SK-N-SH (cell line): ENCODE results near the gene G3BP1. TPM values are rescaled to one million over a fixed set of nuclear protein-coding genes. Genes with fewer than 3 reads are reported as not detected.

Source experiments
- CTCF ChIA-PET: fragments of 300-600, 350-600 bp; formaldehyde crosslinking; extraction: SDS; loops from one replicate; lab custom pipeline; 2021; lab: Yijun Ruan, JAX
- POLR2A ChIA-PET: fragments of 350-600 bp; sonication (Branson Sonifier 250); formaldehyde crosslinking; extraction: SDS; loops from one replicate; lab custom pipeline; 2020; ENCODE audit warnings: antibody characterized with exemption, inconsistent platforms; lab: Yijun Ruan, JAX
- DNase-seq: peaks from one replicate; pipeline ENCODE4 v3.0.0; 2012
- H2AFZ ChIP-seq: fragments of 200-600 bp; sonication (generic); 2 replicates; pipeline ENCODE4 v1.8.1; 2016; ENCODE audit warnings: antibody characterized with exemption, mild to moderate bottlenecking, low read depth
- H3F3A ChIP-seq: fragments of 200-600 bp; sonication (generic); replicated peaks from 2 replicates; pipeline ENCODE3; 2016; ENCODE audit warnings: antibody characterized with exemption, mild to moderate bottlenecking; ENCODE audit not compliant: insufficient read depth
- H3K27ac ChIP-seq, 2 experiments: fragments of 200-500 bp in 1 of 2; fragments of 200-600 bp in 1 of 2; sonication (Bioruptor generic) in 1 of 2; sonication (generic), shearing (Covaris generic) in 1 of 2; 2 replicates each; pipeline versions ENCODE4 v1.5.1 to v1.6.1; 2014 to 2016; ENCODE audit warnings: low read depth in 2 of 2, inconsistent platforms in 1 of 2, low read length in 1 of 2, mild to moderate bottlenecking in 1 of 2, mixed read lengths in 1 of 2
- H3K27me3 ChIP-seq: fragments of 200-600 bp; sonication (generic), shearing (Covaris generic); 2 replicates; pipeline ENCODE4 v1.6.1; 2016; ENCODE audit warnings: mixed run types; ENCODE audit not compliant: insufficient read depth
- H3K36me3 ChIP-seq, 2 experiments: fragments of 200-500 bp in 1 of 2; fragments of 200-600 bp in 1 of 2; sonication (Bioruptor generic) in 1 of 2; sonication (generic) in 1 of 2; replicated peaks in 1 of 2; 2 replicates each; pipeline versions ENCODE3 to v1.5.1; 2014 to 2016; ENCODE audit warnings: low read length in 1 of 2, mild to moderate bottlenecking in 1 of 2; ENCODE audit not compliant: insufficient read depth in 2 of 2, control insufficient read depth in 1 of 2
- H3K4me1 ChIP-seq, 2 experiments: fragments of 200-500 bp in 1 of 2; fragments of 200-600 bp in 1 of 2; sonication (Bioruptor generic) in 1 of 2; sonication (generic), shearing (Covaris generic) in 1 of 2; 2 replicates each; pipeline versions ENCODE4 v1.5.1 to v1.6.1; 2014 to 2016; ENCODE audit warnings: low read depth in 1 of 2, low read length in 1 of 2, mixed run types in 1 of 2; ENCODE audit not compliant: insufficient read depth in 2 of 2, control insufficient read depth in 1 of 2
- H3K4me2 ChIP-seq: fragments of 200-600 bp; sonication (generic), shearing (Covaris generic); 2 replicates; pipeline ENCODE4 v1.6.1; 2017; ENCODE audit warnings: mixed run types
- H3K4me3 ChIP-seq, 2 experiments: fragments of 200-500 bp in 1 of 2; fragments of 200-600 bp in 1 of 2; sonication (Bioruptor generic) in 1 of 2; sonication (generic), shearing (Covaris generic) in 1 of 2; 2 replicates each; pipeline versions ENCODE4 v1.5.1 to v1.8.1; 2014 to 2016; ENCODE audit warnings: low read depth in 2 of 2, inconsistent platforms in 1 of 2, low read length in 1 of 2, mild to moderate bottlenecking in 1 of 2, mixed read lengths in 1 of 2, moderate library complexity in 1 of 2
- H3K79me2 ChIP-seq: fragments of 200-600 bp; sonication (generic); 2 replicates; pipeline ENCODE4 v1.8.1; 2017; ENCODE audit warnings: mild to moderate bottlenecking; ENCODE audit not compliant: insufficient read depth
- H3K9ac ChIP-seq: fragments of 200-600 bp; sonication (generic); 2 replicates; pipeline ENCODE4 v1.6.1; 2017; ENCODE audit warnings: mixed run types
- H3K9me2 ChIP-seq: fragments of 200-600 bp; sonication (generic); 2 replicates; pipeline ENCODE4 v1.6.1; 2017; ENCODE audit warnings: mixed run types
- H3K9me3 ChIP-seq: fragments of 200-600 bp; sonication (generic); 2 replicates; pipeline ENCODE4 v1.6.1; 2017; ENCODE audit warnings: mixed run types, mild to moderate bottlenecking, moderate library complexity
- H4K20me1 ChIP-seq: fragments of 200-600 bp; sonication (generic); 2 replicates; pipeline ENCODE4 v1.6.1; 2017; ENCODE audit warnings: mild to moderate bottlenecking, mixed run types; ENCODE audit not compliant: insufficient read depth
- CTCF ChIP-seq: fragments of 200-600 bp; sonication (generic); IDR thresholded peaks from 2 replicates; pipeline ENCODE4 v1.6.1; 2017; ENCODE audit warnings: antibody characterized with exemption, mild to moderate bottlenecking, moderate library complexity
- ELF1 ChIP-seq: IDR thresholded peaks from 2 replicates; pipeline ENCODE4 v1.4.0; 2012
- EP300 ChIP-seq, 2 experiments: IDR thresholded peaks; 2 replicates each; pipeline versions ENCODE4 v1.4.0 to v1.6.1; 2012; ENCODE audit warnings: borderline replicate concordance in 1 of 2, low read depth in 1 of 2, low read length in 1 of 2
- GABPA ChIP-seq: IDR thresholded peaks from 2 replicates; pipeline ENCODE4 v1.4.0; 2012; ENCODE audit warnings: low read depth, mild to moderate bottlenecking
- MAX ChIP-seq: IDR thresholded peaks from 2 replicates; pipeline ENCODE4 v1.4.0; 2012; ENCODE audit warnings: low read depth
- MEF2A ChIP-seq: IDR thresholded peaks from 2 replicates; pipeline ENCODE4 v1.4.0; 2012; ENCODE audit warnings: low read depth, borderline replicate concordance
- PBX3 ChIP-seq: IDR thresholded peaks from 2 replicates; pipeline ENCODE4; 2012
- RAD21 ChIP-seq: IDR thresholded peaks from 2 replicates; pipeline ENCODE4 v1.6.1; 2012; ENCODE audit warnings: mild to moderate bottlenecking, low read length
- REST ChIP-seq: IDR thresholded peaks from 2 replicates; pipeline ENCODE4 v1.6.1; 2012; ENCODE audit warnings: mild to moderate bottlenecking, low read depth, low read length, moderate library complexity
- SMC3 ChIP-seq: IDR thresholded peaks from 2 replicates; pipeline ENCODE4 v1.6.1; 2012; ENCODE audit warnings: low read depth, low read length, improper control_type of control experiment
- TAF1 ChIP-seq: IDR thresholded peaks from 2 replicates; pipeline ENCODE4 v1.6.1; 2012; ENCODE audit warnings: low read depth, mild to moderate bottlenecking, low read length, moderate library complexity, borderline replicate concordance
- TEAD4 ChIP-seq: IDR thresholded peaks from 2 replicates; pipeline ENCODE4 v1.4.0; 2012; ENCODE audit warnings: mild to moderate bottlenecking, borderline replicate concordance; ENCODE audit not compliant: insufficient read depth
- USF1 ChIP-seq: IDR thresholded peaks from 2 replicates; pipeline ENCODE4 v1.4.0; 2012; ENCODE audit warnings: low read depth, borderline replicate concordance
- USF2 ChIP-seq: fragments of 150-350 bp; IDR thresholded peaks from 2 replicates; pipeline ENCODE4 v1.6.1; 2017; ENCODE audit warnings: antibody characterized with exemption, low read length, low read depth, borderline replicate concordance
- WGBS: methylation state at CpG from one replicate; pipeline ENCODE4 v1.1.6; 2017; ENCODE audit warnings: low lambda C conversion rate; 5-methylcytosine and 5-hydroxymethylcytosine counted together
- polyA plus RNA-seq, 3 experiments: library from polyadenylated mRNA; depleted of rRNA; stranded (reverse); fragments of >200 nt; gene quantifications; 2 replicates each; pipeline ENCODE4 v1.2.3, GENCODE V29; 2012

The G3BP1 gene
- polyA plus RNA-seq, 1 of the 3 experiments (the other 2 are of a cell fraction), result 21.7 TPM

- Histone ChIP-seq H3K27ac (no peak overlapping the region), H3K36me3 (peaks cover 6 to 33% of the 10 kb centered on the region in 2 experiments), H3K4me1 (peaks cover 0 to 20% of the 10 kb centered on the region in 2 experiments; a peak in 3 of 4 replicates), H3K27me3 (no peaks in the 10 kb centered on the region), H3K9ac (no peak overlapping the region), H3F3A (peaks cover 11% of the 10 kb centered on the region), H4K20me1 (peaks cover 96% of the 10 kb centered on the region), H3K4me3 (no peak overlapping the region), H2AFZ (no peak overlapping the region), H3K4me2 (no peak overlapping the region), H3K79me2 (peaks cover 100% of the 10 kb centered on the region), H3K9me3 (no peaks in the 10 kb centered on the region)
- 83% methylated on average over 3 of the region's 3 CpGs for WGBS
- ChIA-PET POLR2A (no interaction called here), CTCF (no interaction called here)
- no peak for DNase-seq
- no peak for TF ChIP-seq PBX3
- TF ChIP-seq ELF1, result no peak
- no peak for TF ChIP-seq MEF2A
- TF ChIP-seq TEAD4, result no peak
- no peak for TF ChIP-seq SMC3
- no peak for TF ChIP-seq MAX
- TF ChIP-seq REST, result no peak
- no peak for TF ChIP-seq USF1
- TF ChIP-seq TAF1, result no peak
- TF ChIP-seq USF2, result no peak
- TF ChIP-seq RAD21, result no peak
- no peak for TF ChIP-seq GABPA
- TF ChIP-seq EP300 (IDR thresholded peaks at IDR 0.05; ENCODE audit: borderline replicate concordance in 1 of 2, low read depth in 1 of 2, low read length in 1 of 2), result no peak
- TF ChIP-seq CTCF, result no peak
- TF ChIP-seq, all 33 proteins: peak for 0
- H3K9me2 ChIP-seq, result no peaks in the 10 kb centered on the region
Measured at GRCh38 chr5:151784141-151784540, 12.4 kb downstream of the G3BP1 start.
